A549 (cell line): ENCODE measurements around the gene SEC24B.

Experiments
- CTCF ChIP-seq: fragments of >200 bp; sonication (Bioruptor Twin); formaldehyde crosslinking; IDR thresholded peaks from 3 replicates; pipeline ENCODE4 v1.5.1; 2016
- PBX3 ChIP-seq: IDR thresholded peaks from 2 replicates; pipeline ENCODE4 v1.6.1; 2012

GRCh38 chr4:109462297-109462696 is 28.7 kb downstream of the SEC24B start:
- TF ChIP-seq CTCF, result no peak
- TF ChIP-seq PBX3, result no peak
